COLO829 (cell line): Measurements from ENCODE around the gene APCS.

ENCODE experiments used
- DNase-seq: peaks from one replicate; pipeline ENCODE4 v3.0.0; 2012; ENCODE audit warnings: low spot score

Gene APCS, protein sequence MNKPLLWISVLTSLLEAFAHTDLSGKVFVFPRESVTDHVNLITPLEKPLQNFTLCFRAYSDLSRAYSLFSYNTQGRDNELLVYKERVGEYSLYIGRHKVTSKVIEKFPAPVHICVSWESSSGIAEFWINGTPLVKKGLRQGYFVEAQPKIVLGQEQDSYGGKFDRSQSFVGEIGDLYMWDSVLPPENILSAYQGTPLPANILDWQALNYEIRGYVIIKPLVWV

DNA sequence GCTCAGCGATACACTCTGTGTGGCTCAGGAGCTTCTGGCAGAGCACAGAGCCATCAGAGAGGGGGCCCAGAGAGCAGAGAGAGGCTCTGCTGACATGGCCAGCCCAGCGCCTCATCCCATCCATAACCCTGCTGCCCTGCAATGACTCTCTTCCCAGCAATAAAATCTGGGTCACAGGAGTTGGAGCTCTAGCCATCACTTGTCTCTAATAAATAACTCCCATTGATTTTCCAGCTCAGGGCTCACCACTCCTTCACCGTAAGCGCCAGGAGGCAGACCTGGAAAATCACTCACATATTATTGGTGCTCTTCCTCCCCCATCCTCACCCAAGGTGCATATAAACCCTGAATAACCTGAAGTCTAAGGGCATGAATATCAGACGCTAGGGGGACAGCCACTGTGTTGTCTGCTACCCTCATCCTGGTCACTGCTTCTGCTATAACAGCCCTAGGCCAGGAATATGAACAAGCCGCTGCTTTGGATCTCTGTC is at the start of gene APCS:
Gene APCS, plus strand, starts transcription at position 366 of the 491 bp plus-strand sequence. Its CDS starts 96 bp downstream, at position 462.
- DNase-seq, result no peak

DNA sequence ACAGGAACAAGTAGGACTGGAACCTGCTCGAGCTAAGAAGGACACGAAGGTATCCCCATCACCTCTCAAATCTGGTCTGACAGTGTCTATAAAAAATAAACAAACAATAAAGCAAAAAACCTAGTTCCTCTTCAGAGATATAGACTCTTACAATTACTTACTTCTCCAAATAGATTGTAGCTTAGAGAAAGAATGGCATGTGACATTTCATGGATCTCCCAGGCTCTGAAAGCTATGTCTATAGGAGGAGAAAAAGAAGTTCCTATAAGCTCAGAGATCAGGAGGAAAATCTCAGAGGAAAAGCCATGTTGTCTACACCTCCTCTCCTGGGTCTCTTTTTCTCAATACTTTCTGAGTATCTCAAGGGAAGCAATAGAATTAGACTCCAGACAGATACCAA is 39.5 kb upstream of the APCS start:
- DNase-seq, result no peak

DNA sequence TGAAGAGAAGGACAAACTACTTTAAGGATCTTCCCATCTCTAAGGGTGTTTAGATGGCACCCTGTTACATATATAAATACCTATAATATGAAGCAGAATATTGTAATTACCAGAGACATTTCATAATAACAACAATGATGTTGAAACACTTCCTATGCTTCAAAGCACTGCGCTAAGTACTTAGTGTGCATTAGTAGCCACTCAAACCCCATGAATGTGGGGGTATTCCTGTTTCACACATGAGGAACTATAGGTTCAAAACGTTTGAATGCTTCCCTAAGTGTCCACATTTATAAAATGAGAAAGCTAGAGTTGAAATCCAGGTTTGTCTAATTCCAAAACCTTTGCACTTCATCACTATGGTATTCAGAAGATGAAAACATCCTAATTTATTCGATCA is 33.4 kb upstream of the APCS start:
- no peak for DNase-seq

DNA sequence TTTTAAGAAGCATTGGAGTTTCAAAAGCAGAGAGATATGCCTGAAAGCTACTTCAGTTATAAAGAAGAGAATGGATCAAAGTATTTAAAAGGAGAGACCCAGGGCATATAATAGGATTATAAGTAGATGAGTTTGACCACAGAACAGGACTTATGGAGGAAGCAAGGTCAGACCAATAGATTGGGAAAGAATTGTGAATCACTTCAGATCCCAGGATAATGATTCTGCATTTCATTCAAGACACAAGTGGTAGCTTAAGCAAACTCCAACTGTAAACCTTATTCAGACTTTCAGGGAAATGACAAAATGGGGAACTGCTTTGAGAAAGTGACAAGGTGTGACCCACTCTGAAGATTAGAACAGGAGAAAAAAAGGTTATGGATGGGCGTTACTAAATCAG is 32.9 kb upstream of the APCS start:
- no peak for DNase-seq

DNA sequence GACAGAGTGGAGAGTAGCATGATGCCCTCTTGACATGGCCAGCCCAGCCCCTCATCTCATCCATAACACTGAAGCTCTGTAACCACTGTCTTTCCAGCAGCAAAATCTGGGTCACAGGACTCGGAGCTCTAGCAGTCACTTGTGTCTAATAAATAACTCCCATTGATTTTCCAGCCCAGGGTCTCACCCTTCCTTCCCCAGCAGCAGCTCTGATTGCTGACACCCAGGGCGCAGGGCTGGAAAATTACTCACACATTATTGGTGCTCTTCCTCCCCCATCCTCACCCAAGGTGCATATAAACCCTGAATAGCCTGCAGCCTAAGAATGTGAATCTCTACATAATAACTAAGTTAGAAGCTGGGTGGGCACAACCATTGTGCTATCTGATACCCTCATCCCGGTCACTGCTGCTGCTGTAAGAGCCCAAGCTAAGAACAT is 30.7 kb upstream of the APCS start:
- no peak for DNase-seq

DNA sequence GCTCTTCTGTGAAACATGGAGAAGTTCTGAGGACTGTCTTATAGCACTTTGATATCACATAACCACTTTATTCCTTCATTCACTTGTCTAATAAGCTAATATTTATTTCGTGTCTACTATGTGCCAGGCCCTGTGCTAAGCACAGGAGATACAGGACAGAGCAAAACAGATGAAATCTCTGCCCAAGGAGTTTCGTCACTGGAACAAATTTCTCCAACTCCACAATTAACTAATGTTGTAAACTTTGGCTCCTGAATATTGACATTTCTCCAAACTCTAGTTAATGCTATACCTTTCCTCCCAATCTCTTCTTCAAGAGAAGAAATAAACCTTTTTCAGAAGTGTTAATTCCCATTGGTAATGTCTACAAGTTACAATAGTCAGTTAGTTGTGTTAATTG is 27.0 kb upstream of the APCS start:
- DNase-seq, result no peak

DNA sequence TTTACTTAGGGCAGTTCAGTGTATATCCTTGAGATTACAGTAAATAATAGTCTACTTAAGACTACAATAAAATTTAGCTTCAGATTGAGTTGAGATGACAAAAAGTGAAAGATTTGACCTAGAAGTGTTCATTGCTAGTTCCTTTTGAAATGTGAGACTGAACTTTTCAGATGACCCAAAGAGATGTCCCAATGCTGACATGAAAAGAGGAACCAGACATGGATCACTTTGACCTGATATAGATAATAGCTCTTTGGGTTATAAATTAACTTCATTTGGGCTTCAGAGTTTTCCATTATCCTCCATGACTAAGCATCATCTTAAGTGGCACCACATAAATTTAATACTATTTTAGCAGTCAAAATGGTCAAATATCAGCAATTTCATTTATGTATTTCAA is 26.1 kb upstream of the APCS start:
- DNase-seq, result no peak

DNA sequence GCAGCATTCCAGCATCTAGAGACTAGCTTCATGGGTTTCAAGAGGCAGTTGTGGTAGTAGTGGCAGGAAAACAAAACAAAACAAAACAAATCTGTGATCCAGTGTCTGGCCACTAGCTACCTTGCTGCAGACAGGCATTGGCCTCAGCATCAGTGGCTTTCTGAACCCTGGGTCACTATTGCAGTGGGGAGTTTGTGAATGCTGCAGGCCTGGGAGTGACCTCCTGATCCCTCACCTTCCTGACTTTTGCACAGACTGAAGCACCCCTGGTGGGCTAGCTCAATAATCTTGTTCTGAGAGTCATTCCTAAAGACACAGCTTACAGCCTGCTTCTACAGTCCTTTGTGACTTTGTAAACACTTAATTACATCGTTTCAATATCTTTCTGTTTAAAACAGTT is 24.9 kb upstream of the APCS start:
- no peak for DNase-seq

DNA sequence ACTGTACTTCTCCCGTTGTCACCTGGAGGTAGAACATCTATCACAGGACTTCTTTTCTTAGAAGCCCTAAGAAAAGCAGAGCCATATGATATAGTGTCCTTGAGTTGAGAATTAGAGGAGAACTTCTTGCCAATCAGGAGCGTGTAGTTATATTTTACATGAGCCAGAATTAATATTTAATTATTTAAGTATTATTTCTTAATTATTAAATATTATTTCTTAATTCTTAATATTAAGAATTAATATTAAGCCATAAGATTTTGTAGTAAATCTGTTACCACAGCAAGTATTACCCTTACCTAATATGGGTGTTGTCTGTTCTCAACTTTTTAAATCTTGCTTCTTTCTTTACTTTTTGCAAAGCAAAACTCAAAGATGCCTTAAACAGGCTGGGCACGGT is 10.2 kb upstream of the APCS start:
- no peak for DNase-seq

DNA sequence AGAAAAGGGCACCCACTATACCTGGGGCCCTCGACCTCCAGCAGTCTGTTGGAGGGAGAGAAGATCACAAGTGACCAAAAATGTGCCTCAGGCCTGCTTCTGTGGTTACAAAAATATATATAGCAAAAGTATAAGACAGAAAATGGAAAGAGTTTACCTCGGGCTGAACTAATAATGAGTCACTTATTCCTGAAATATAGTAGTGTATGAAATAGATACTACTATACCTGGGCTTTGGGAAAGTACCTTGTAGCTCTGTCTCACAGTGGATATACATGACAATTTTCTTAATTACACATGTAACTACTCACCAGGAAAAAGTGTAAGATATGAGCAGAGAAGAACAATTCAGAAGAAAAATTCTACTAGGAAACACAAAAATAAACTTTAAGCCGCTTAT is 7.3 kb upstream of the APCS start:
- no peak for DNase-seq

DNA sequence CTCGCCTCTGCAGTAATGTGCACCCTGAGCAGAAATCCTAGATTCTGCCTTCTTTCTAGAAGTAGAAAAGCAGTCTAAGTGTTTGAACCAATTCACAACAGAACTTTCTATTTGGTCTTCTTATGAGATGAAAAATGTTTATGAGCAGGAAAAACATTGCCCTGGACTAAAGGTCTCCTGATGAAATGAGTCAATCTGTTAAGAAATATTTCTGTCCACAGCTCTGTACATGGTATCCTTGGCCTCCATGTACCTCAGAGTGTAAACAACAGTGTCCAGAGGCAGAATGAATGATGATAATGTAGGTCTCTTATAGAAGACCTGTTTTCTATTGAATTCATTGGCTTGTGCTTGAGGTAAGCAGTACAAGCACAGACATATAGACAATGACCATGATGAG is 6.2 kb upstream of the APCS start:
- no peak for DNase-seq

DNA sequence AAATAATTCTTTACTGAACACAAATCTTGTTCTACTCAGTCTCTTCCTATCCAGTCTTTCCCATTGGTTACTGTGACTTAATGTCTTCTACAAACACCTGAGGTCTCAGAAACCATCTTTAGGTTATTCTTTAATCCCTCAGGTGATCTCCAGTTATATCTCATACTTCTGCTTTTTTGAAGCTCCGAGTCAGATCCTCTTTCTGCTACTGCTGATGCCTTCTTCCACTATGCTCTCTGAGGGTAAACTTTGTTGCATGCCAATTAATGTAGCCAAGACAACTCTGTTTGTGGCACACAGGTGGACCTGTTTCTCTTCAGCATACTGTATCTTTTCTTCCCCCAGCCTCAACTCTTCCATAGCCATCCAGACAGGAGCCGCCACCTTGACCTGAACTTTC is 3.1 kb upstream of the APCS start:
- no peak for DNase-seq

DNA sequence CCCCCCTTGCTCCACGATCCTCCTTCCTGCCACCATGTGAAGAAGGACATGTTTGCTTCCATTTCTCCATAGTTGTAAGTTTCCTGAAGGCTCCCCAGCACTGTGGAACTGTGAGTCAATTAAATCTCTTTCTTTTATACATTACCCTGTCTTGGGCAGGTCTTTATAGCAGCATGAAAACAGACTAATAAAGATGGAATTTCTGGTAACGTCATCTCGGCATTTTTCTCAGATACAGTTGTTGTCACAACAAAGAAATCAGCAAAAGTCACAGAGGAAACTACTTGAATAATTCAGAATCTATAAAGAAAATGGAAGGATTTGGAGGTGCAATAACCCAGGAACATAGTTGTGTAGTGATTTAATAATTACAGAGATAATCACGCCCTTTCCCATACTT is 4.4 kb downstream of the APCS start:
- DNase-seq, result no peak

DNA sequence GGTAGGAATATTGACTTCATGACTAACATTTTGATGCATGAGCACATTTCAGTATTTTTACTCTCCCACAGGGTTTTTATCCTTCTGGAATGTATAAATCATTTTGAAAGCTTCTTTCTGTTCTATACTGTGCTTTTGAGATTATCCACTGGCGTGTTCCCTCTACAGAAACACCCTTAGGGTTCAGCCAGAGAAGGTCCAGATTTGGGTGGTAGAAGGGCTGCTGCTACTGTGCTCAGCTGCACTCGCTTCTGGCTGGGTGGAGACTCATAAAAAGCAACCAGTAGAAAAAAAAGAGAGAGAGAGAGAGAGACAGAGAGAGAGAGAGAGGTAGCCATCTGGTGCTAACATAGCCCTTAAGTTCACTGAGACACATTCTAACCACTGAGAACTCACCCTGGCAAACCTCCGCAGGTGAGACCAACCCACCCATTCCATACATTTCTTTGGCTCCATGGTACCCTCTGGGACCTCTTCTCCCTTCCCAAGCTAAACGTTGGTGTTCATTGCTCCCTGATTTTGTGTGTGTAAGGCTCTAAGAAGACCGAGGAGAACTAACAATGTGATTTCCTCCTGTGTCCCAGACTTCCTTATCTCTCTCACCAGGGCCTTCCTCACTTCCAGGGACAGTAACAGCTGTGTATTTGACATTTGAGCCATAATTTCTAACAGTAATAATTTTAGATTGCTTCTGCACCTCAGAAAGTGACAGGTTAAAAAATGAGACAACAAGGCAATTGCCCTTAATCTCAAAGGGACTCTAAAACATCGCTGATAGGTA is 7.2 kb downstream of the APCS start:
- no peak for DNase-seq

DNA sequence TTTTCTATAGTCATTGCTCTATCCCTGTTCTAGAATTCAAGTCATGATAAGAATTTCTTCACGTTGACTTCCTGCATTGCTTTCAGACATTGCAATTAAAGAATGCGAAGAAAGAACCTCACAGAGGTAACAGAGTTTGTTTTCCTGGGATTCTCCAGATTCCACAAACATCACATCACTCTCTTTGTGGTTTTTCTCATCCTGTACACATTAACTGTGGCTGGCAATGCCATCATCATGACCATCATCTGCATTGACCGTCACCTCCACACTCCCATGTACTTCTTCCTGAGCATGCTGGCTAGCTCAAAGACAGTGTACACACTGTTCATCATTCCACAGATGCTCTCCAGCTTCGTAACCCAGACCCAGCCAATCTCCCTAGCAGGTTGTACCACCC is 10.6 kb downstream of the APCS start:
- DNase-seq, result peak; percentile 6

DNA sequence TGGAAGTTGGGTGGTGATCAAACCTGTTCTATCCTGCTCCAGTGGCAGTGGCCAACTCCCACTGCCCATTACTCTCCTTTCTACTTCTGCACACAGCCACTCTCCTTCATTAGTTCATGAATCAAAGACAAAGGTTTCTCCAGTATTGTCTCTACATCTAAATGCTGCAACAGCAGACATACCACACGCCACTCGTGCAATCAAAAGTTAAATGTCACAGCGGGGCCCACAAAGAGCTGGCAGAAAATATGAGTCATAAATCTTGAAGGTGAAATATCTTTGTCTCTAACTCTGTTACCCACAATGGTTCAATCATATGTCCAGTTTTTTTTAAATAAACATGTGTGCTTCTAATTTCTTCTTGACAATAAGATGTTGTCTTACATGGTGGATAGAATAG is 13.3 kb downstream of the APCS start:
- DNase-seq, result no peak

DNA sequence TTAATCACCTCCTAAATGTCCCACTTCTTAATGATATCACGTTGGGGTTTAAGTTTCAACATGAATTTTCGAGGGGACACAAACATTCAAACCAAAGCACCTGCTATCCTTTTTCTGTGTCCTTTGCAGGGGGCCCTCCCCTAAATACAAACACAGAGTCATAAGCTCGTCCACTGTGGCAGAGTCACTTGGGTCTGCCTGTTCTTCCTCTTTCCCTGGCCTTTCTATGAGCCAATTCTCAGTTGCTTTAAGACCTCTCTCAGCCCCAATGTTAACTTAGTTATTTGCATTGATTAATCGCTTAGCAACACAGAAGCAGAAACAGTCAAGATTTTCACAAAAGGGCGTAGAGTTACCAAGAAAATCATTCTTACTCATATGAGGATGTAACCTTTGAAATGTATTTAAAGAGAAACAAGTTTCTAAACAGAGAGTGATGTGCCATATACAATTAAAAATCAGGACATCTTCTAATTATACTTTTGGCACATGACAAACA is 14.9 kb downstream of the APCS start:
- DNase-seq, result no peak

DNA sequence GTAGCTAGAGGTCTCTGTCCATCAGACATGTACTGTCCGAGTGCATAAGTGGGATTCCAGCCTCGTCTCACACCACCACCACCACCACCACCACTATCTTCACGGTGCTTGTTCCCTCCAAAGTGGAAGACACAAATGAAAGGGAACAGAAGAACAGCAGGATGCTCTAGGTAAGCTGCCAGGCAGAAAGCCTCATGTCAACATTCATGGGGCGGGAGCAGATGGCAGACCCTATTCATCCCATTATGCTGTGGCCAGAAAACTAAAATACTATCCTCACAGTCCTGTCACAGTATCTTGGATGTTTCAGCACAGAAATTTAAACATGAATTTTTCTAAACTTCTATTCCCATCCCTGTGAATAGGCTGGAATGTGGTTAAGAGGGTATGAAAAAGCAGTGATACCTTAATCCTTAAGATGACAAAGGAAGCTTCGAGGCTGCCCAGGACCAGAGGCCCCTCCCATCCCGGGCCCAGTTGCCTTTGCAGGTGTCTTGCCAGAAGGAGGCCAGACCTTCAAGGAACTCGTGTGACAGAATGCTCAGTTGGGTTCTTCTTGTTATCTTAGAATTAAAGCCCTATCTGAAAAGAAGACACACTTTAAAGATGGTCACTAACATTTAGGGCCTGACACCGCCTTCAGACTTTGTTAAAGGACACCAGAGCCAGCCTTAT is 24.7 kb downstream of the APCS start:
- no peak for DNase-seq

DNA sequence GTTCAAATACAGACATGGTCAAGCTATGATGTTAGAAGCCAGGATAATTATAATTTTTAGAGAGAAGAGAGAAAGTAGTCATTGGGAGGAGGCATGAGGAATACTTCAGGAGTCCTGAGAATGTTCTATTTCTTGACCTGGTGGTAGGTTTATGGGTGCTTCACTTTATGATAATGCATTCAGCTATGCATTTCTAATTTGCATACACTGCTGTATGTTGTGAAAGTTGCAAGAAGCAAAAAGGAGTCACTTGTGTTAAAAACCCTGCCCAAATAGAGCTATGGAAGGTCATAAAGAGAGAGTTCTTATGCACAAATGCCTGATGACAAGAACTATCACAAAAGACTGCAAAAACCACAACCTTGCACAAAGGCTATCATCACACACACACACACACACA is 45.3 kb downstream of the APCS start:
- DNase-seq, result no peak
